GM18507 (cell line): ENCODE data around the gene TGFB1I1.
"Not testable (repeated sequence)": the region's sequence is repeated elsewhere in the genome, so short reads cannot be mapped to it uniquely, and the experiment has no call there.

Experiments
- DNase-seq: peaks from one replicate; pipeline ENCODE4 v3.0.0; 2011; ENCODE audit warnings: low read depth; ENCODE audit not compliant: insufficient read length; ENCODE audit errors: extremely low spot score
- FAIRE-seq: peaks from 2 replicates; lab custom pipeline; 2011; peaks lifted over from hg19 to GRCh38; lab: Jason Lieb, UNC

TGFB1I1 gene

GRCh38 chr16:31484048-31484447 lies 12.1 kb downstream of the TGFB1I1 start:
- not testable (repeated sequence) for FAIRE-seq, DNase-seq

GRCh38 chr16:31484491-31485171 lies 12.7 kb downstream of the TGFB1I1 start:
- FAIRE-seq (no peak), DNase-seq (no peak)

GRCh38 chr16:31485571-31485970 lies 13.6 kb downstream of the TGFB1I1 start:
- no peak for FAIRE-seq
- DNase-seq: no peak

GRCh38 chr16:31486045-31486444 lies 14.1 kb downstream of the TGFB1I1 start:
- DNase-seq (no peak), FAIRE-seq (no peak)

GRCh38 chr16:31487071-31487719 lies 15.2 kb downstream of the TGFB1I1 start:
- DNase-seq: no peak
- no peak for FAIRE-seq

GRCh38 chr16:31487720-31488467 lies 15.9 kb downstream of the TGFB1I1 start:
- FAIRE-seq (peak; percentile 53), DNase-seq (no peak)

- no peak for DNase-seq
- FAIRE-seq: no peak
These were observed 16.7 kb downstream of the TGFB1I1 start for GRCh38 chr16:31488468-31489297.

GRCh38 chr16:31489298-31489564 lies 17.3 kb downstream of the TGFB1I1 start:
- DNase-seq (no peak), FAIRE-seq (no peak)

GRCh38 chr16:31489616-31490584 lies 17.9 kb downstream of the TGFB1I1 start:
- DNase-seq (no peak), FAIRE-seq (no peak)

GRCh38 chr16:31491778-31492418 lies 19.9 kb downstream of the TGFB1I1 start:
- FAIRE-seq (no peak), DNase-seq (no peak)

- DNase-seq (no peak), FAIRE-seq (no peak)
These were observed 21.7 kb downstream of the TGFB1I1 start for GRCh38 chr16:31493506-31494125.

GRCh38 chr16:31496670-31497069 lies 24.7 kb downstream of the TGFB1I1 start:
- no peak for FAIRE-seq
- no peak for DNase-seq

GRCh38 chr16:31498493-31498892 lies 26.5 kb downstream of the TGFB1I1 start:
- no peak for FAIRE-seq
- no peak for DNase-seq

GRCh38 chr16:31499928-31500327 lies 28.0 kb downstream of the TGFB1I1 start:
- no peak for DNase-seq
- no peak for FAIRE-seq

- FAIRE-seq (no peak), DNase-seq (no peak)
These were observed 29.4 kb downstream of the TGFB1I1 start for GRCh38 chr16:31501226-31501965.

GRCh38 chr16:31501966-31502348 lies 30.0 kb downstream of the TGFB1I1 start:
- no peak for FAIRE-seq
- DNase-seq: no peak

- no peak for FAIRE-seq
- DNase-seq: no peak
These were observed 31.0 kb downstream of the TGFB1I1 start for GRCh38 chr16:31502981-31503380.
